Neural progenitor cell (in vitro differentiated cells): ENCODE data around the gene ADCY9. TPM values are rescaled to one million over a fixed set of nuclear protein-coding genes. Genes with fewer than 3 reads are reported as not detected.

Source experiments
- DNase-seq: peaks from one replicate; pipeline ENCODE4 v3.0.0-alpha.2; 2016; ENCODE audit warnings: low spot score
- H2AFZ ChIP-seq: fragments of 200-600 bp; sonication (generic); replicated peaks from 2 replicates; pipeline ENCODE4 v1.6.1; 2016; ENCODE audit warnings: antibody characterized with exemption
- H3F3A ChIP-seq: fragments of 200-600 bp; sonication (generic); 2 replicates; pipeline ENCODE4 v1.6.1; 2016; ENCODE audit warnings: antibody characterized with exemption, low read depth
- H3K27ac ChIP-seq: fragments of 200-600 bp; sonication (generic); 2 replicates; pipeline ENCODE4 v1.5.1; 2016; ENCODE audit warnings: mild to moderate bottlenecking
- H3K27me3 ChIP-seq: fragments of 200-600 bp; sonication (generic); 2 replicates; pipeline ENCODE4 v1.6.1; 2016; ENCODE audit warnings: mild to moderate bottlenecking, moderate library complexity
- H3K36me3 ChIP-seq: fragments of 200-600 bp; sonication (generic); 2 replicates; pipeline ENCODE4 v1.5.1; 2016
- H3K4me1 ChIP-seq: fragments of 200-600 bp; sonication (generic); 2 replicates; pipeline ENCODE4 v1.6.1; 2016; ENCODE audit warnings: mixed run types
- H3K4me2 ChIP-seq: fragments of 200-600 bp; sonication (generic); 2 replicates; pipeline ENCODE4 v1.6.1; 2016
- H3K4me3 ChIP-seq: fragments of 200-600 bp; sonication (generic); 2 replicates; pipeline ENCODE4 v1.5.1; 2016
- H3K79me2 ChIP-seq: fragments of 200-600 bp; sonication (generic); 2 replicates; pipeline ENCODE4 v1.6.1; 2016; ENCODE audit warnings: low read depth
- H3K9ac ChIP-seq: fragments of 200-600 bp; sonication (generic); 2 replicates; pipeline ENCODE4 v1.6.1; 2016
- H3K9me3 ChIP-seq: fragments of 200-600 bp; sonication (generic); 2 replicates; pipeline ENCODE4 v1.5.1; 2016; ENCODE audit warnings: low read depth
- H4K20me1 ChIP-seq: fragments of 200-600 bp; sonication (generic); 2 replicates; pipeline ENCODE4 v1.6.1; 2016; ENCODE audit warnings: low read depth
- H3K27ac Mint-ChIP-seq: 3 replicates; pipeline ENCODE4 v1.8.0; 2021; ENCODE audit warnings: mixed read lengths
- H3K27me3 Mint-ChIP-seq: 2 replicates; pipeline ENCODE4 v1.8.0; 2022; ENCODE audit warnings: low read depth, mild to moderate bottlenecking, inconsistent platforms, moderate library complexity, mixed read lengths; ENCODE audit not compliant: insufficient read depth
- H3K36me3 Mint-ChIP-seq: 3 replicates; pipeline ENCODE4 v1.8.0; 2021; ENCODE audit warnings: mixed read lengths
- H3K4me1 Mint-ChIP-seq: 3 replicates; pipeline ENCODE4 v1.8.0; 2021; ENCODE audit warnings: mixed read lengths
- H3K4me3 Mint-ChIP-seq: 3 replicates; pipeline ENCODE4 v1.8.0; 2021; ENCODE audit warnings: mild to moderate bottlenecking, moderate library complexity, mixed read lengths
- H3K9me3 Mint-ChIP-seq: 3 replicates; pipeline ENCODE4 v1.8.0; 2020; ENCODE audit warnings: mixed read lengths
- CTCF ChIP-seq: fragments of 200-600 bp; sonication (generic); IDR thresholded peaks from 2 replicates; pipeline ENCODE4 v1.5.1; 2017; ENCODE audit warnings: antibody characterized with exemption, mild to moderate bottlenecking
- EZH2 ChIP-seq: fragments of 200-600 bp; sonication (generic); IDR thresholded peaks from 2 replicates; pipeline ENCODE4 v1.6.1; 2017; ENCODE audit warnings: antibody characterized with exemption, mild to moderate bottlenecking, moderate library complexity
- EZH2phosphoT487 ChIP-seq: fragments of 200-600 bp; sonication (generic); IDR thresholded peaks from 2 replicates; pipeline ENCODE4 v1.6.1; 2017; ENCODE audit warnings: antibody characterized with exemption
- total RNA-seq: library from RNA; depleted of rRNA; stranded (reverse); fragments of >200 nt; gene quantifications from 2 replicates; pipeline ENCODE4 v1.2.3, GENCODE V29; 2015; ENCODE audit warnings: low replicate concordance

The ADCY9 gene
- total RNA-seq, 1 donor from 2014 or later: 1.2 TPM

GRCh38 chr16:4060009-4060408 lies 56.2 kb downstream of the ADCY9 start:
- TF ChIP-seq EZH2phosphoT487 (no peak), CTCF (no peak), EZH2 (no peak)
- H3K9ac ChIP-seq: no peak overlapping the region
- no peak overlapping the region for H3K4me3 Mint-ChIP-seq
- no peak overlapping the region for H3K4me3 ChIP-seq
- H3K4me2 ChIP-seq: no peak overlapping the region
- no peak overlapping the region for H3K27ac Mint-ChIP-seq
- peaks cover 28% of the 10 kb centered on the region for H3K9me3 Mint-ChIP-seq
- H3K27ac ChIP-seq: no peak overlapping the region
- no peaks in the 10 kb centered on the region for H3K27me3 ChIP-seq
- no peaks in the 10 kb centered on the region for H3K36me3 Mint-ChIP-seq
- H3K27me3 Mint-ChIP-seq: no peaks in the 10 kb centered on the region
- no peaks in the 10 kb centered on the region for H3K4me1 ChIP-seq
- peaks cover 7% of the 10 kb centered on the region for H3K9me3 ChIP-seq
- H3K79me2 ChIP-seq: no peaks in the 10 kb centered on the region
- H3K36me3 ChIP-seq: no peaks in the 10 kb centered on the region
- no peaks in the 10 kb centered on the region for H4K20me1 ChIP-seq
- H3K4me1 Mint-ChIP-seq: no peaks in the 10 kb centered on the region
- no peak overlapping the region for H2AFZ ChIP-seq
- no peak for DNase-seq
- H3F3A ChIP-seq: no peaks in the 10 kb centered on the region

GRCh38 chr16:4058386-4058785 lies 57.9 kb downstream of the ADCY9 start:
- H3K27me3 ChIP-seq: no peaks in the 10 kb centered on the region
- no peak overlapping the region for H3K4me3 ChIP-seq
- H3K79me2 ChIP-seq: no peaks in the 10 kb centered on the region
- no peaks in the 10 kb centered on the region for H3K36me3 ChIP-seq
- H3K27ac Mint-ChIP-seq: no peak overlapping the region
- DNase-seq: no peak
- no peak for TF ChIP-seq EZH2phosphoT487
- no peak for TF ChIP-seq EZH2
- no peak for TF ChIP-seq CTCF
- peaks cover 28% of the 10 kb centered on the region for H3K9me3 Mint-ChIP-seq
- no peak overlapping the region for H3K4me2 ChIP-seq
- H4K20me1 ChIP-seq: no peaks in the 10 kb centered on the region
- H3F3A ChIP-seq: no peaks in the 10 kb centered on the region
- peaks cover 7% of the 10 kb centered on the region for H3K9me3 ChIP-seq
- H3K36me3 Mint-ChIP-seq: no peaks in the 10 kb centered on the region
- no peaks in the 10 kb centered on the region for H3K27me3 Mint-ChIP-seq
- H3K4me1 Mint-ChIP-seq: peaks cover 9% of the 10 kb centered on the region
- H2AFZ ChIP-seq: no peak overlapping the region
- H3K9ac ChIP-seq: no peak overlapping the region
- H3K27ac ChIP-seq: no peak overlapping the region
- peaks cover 2% of the 10 kb centered on the region for H3K4me1 ChIP-seq
- no peak overlapping the region for H3K4me3 Mint-ChIP-seq

GRCh38 chr16:4057439-4057877 lies 58.8 kb downstream of the ADCY9 start:
- no peak overlapping the region for H3K27ac ChIP-seq
- no peak overlapping the region for H3K4me2 ChIP-seq
- peaks cover 7% of the 10 kb centered on the region for H3K9me3 ChIP-seq
- H3K9ac ChIP-seq: no peak overlapping the region
- Mint-ChIP-seq H3K4me3 (no peak overlapping the region), H3K4me1 (peaks cover 18% of the 10 kb centered on the region), H3K27me3 (no peaks in the 10 kb centered on the region), H3K36me3 (no peaks in the 10 kb centered on the region), H3K9me3 (peaks cover 24% of the 10 kb centered on the region), H3K27ac (no peak overlapping the region)
- no peak overlapping the region for H2AFZ ChIP-seq
- H3K79me2 ChIP-seq: no peaks in the 10 kb centered on the region
- H3K36me3 ChIP-seq: no peaks in the 10 kb centered on the region
- H3K27me3 ChIP-seq: no peaks in the 10 kb centered on the region
- peaks cover 6% of the 10 kb centered on the region for H3K4me1 ChIP-seq
- no peaks in the 10 kb centered on the region for H4K20me1 ChIP-seq
- DNase-seq: no peak
- no peaks in the 10 kb centered on the region for H3F3A ChIP-seq
- H3K4me3 ChIP-seq: no peak overlapping the region
- no peak for TF ChIP-seq CTCF
- no peak for TF ChIP-seq EZH2
- no peak for TF ChIP-seq EZH2phosphoT487
